Measurements from ENCODE around the gene SELENOW. TPM values are rescaled to one million over a fixed set of nuclear protein-coding genes. Genes with fewer than 3 reads are reported as not detected.

SELENOW gene
- total and polyA plus RNA-seq, 2 donors from 2014 or later = 254 to 530 TPM

DNA sequence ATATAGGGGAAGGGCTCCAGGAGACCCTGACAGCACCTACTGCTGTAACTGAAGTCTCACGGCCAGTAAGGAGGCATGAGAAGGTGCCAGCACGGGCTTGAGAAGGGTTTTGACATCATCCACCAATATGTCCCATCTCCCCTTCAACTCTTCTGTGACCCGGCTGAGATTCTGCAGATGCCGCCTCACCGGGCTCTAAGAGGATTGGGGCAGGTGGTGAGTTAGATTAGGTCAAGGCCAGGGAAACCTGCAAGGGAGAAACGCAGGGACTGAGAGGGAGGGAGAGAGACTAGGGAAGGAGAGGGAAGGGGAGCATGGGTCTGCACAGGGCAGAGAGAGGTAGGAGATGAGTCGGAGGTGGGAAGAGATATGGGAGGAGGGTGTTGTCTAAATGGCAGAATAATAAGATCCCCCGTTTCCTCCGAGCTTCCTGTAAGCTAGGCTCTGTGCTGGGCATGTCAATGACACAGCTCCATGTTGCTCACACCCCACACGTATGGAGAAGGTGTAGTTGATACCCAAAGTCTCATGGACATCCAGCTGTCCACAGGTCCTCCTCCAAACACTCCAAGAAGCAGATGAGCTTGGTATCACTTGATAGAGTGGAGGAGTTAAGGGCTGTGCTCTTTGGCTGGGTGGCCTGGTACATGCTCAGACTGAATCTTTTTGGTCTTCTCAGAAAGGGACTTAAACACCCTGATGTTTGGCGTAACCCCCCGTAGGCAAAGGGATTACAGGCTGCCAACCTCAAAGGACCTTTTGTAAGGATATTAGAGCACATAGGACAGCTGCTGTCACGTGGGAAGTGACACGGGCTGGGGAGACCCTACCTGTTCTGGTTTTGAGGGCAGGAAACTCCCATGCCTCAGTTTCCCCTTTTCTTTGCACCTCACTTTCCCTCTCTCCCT is 19.7 kb downstream of the SELENOW start:
- Histone ChIP-seq H3K36me3 (ENCODE audit: control insufficient read depth in 2 of 3, insufficient read depth in 3 of 3, low read length in 3 of 3) (no peaks in the 10 kb centered on the region), H3K27me3 (ENCODE audit: control insufficient read depth, insufficient read depth, low read length) (no peaks in the 10 kb centered on the region), H3K27ac (ENCODE audit: low read depth in 2 of 2, low read length in 2 of 2) (no peak overlapping the region), H3K4me1 (ENCODE audit: control insufficient read depth in 2 of 3, insufficient read depth in 2 of 3, low read depth in 1 of 3, low read length in 3 of 3) (no peaks in the 10 kb centered on the region), H3K9me3 (ENCODE audit: control insufficient read depth in 2 of 3, insufficient read depth in 1 of 3, low read length in 3 of 3) (no peaks in the 10 kb centered on the region), H3K9ac (ENCODE audit: low read length in 3 of 3) (no peak overlapping the region), H3K4me3 (ENCODE audit: low read length in 3 of 3) (no peak overlapping the region)
- TF ChIP-seq, protein P1, sequence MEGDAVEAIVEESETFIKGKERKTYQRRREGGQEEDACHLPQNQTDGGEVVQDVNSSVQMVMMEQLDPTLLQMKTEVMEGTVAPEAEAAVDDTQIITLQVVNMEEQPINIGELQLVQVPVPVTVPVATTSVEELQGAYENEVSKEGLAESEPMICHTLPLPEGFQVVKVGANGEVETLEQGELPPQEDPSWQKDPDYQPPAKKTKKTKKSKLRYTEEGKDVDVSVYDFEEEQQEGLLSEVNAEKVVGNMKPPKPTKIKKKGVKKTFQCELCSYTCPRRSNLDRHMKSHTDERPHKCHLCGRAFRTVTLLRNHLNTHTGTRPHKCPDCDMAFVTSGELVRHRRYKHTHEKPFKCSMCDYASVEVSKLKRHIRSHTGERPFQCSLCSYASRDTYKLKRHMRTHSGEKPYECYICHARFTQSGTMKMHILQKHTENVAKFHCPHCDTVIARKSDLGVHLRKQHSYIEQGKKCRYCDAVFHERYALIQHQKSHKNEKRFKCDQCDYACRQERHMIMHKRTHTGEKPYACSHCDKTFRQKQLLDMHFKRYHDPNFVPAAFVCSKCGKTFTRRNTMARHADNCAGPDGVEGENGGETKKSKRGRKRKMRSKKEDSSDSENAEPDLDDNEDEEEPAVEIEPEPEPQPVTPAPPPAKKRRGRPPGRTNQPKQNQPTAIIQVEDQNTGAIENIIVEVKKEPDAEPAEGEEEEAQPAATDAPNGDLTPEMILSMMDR (IDR thresholded peaks at IDR 0.05; ENCODE audit: borderline replicate concordance, extremely low read depth, insufficient read depth) = no peak
- intact Hi-C loops (cut with DNase I) = no loop called here
- FAIRE-seq (no peak), DNase-seq (no peak)

DNA sequence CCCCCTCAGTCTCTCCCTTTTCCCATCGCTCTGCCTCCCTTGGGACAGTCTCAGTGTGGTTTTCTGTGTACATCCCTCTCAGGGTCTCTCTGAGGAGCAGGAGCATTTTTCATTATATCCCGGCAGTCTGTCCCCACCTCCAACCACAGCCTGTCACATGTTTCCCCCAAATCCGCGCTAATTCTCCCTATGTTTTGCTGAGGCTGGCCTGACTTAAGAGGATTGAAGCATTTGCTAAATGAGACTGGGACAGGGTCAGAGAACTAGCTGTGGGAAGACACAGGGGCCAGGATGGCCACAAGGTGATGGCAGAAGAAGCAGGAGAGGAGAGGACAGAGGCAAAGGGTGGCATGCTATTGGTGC is 20.4 kb downstream of the SELENOW start:
- Histone ChIP-seq H3K4me3 (ENCODE audit: low read length in 3 of 3) (no peak overlapping the region), H3K27ac (ENCODE audit: low read depth in 2 of 2, low read length in 2 of 2) (no peak overlapping the region), H3K27me3 (ENCODE audit: control insufficient read depth, insufficient read depth, low read length) (no peaks in the 10 kb centered on the region), H3K9ac (ENCODE audit: low read length in 3 of 3) (no peak overlapping the region), H3K9me3 (ENCODE audit: control insufficient read depth in 2 of 3, insufficient read depth in 1 of 3, low read length in 3 of 3) (no peaks in the 10 kb centered on the region), H3K36me3 (ENCODE audit: control insufficient read depth in 2 of 3, insufficient read depth in 3 of 3, low read length in 3 of 3) (no peaks in the 10 kb centered on the region), H3K4me1 (ENCODE audit: control insufficient read depth in 2 of 3, insufficient read depth in 2 of 3, low read depth in 1 of 3, low read length in 3 of 3) (no peaks in the 10 kb centered on the region)
- FAIRE-seq = no peak
- TF ChIP-seq, protein P1 (IDR thresholded peaks at IDR 0.05; ENCODE audit: borderline replicate concordance, extremely low read depth, insufficient read depth) = no peak
- intact Hi-C loops (cut with DNase I) = no loop called here
- DNase-seq = no peak

DNA sequence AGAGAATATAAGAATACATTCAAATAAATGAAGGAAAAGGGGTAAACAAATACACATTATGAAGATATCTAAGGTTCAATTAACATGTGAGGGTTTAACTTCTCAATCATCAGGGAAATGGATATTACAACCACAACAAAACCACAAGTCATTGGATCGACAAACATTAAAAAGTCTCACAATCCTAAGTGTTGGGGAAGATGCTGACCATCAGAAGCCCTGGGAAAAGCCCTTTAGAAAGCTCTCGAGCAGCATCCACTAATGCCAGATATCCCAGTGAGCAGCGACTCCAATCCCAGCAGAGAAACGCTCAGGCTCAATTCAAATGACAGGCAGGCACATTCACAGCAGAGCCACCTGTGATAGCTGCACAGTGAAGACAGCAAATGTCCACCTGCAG is 22.8 kb downstream of the SELENOW start:
- H3K4me3 ChIP-seq (ENCODE audit: low read length in 3 of 3) = no peak overlapping the region
- DNase-seq (no peak), FAIRE-seq (no peak)
- H3K9ac ChIP-seq (ENCODE audit: low read length in 3 of 3) = no peak overlapping the region
- H3K9me3 ChIP-seq (ENCODE audit: control insufficient read depth in 2 of 3, insufficient read depth in 1 of 3, low read length in 3 of 3) = no peaks in the 10 kb centered on the region
- intact Hi-C loops (cut with DNase I) = no loop called here
- no peaks in the 10 kb centered on the region for H3K36me3 ChIP-seq (ENCODE audit: control insufficient read depth in 2 of 3, insufficient read depth in 3 of 3, low read length in 3 of 3)
- H3K4me1 ChIP-seq (ENCODE audit: control insufficient read depth in 2 of 3, insufficient read depth in 2 of 3, low read depth in 1 of 3, low read length in 3 of 3) = no peaks in the 10 kb centered on the region
- TF ChIP-seq, protein P1 (IDR thresholded peaks at IDR 0.05; ENCODE audit: borderline replicate concordance, extremely low read depth, insufficient read depth) = no peak
- no peak overlapping the region for H3K27ac ChIP-seq (ENCODE audit: low read depth in 2 of 2, low read length in 2 of 2)
- H3K27me3 ChIP-seq (ENCODE audit: control insufficient read depth, insufficient read depth, low read length) = no peaks in the 10 kb centered on the region

Data from kidney (tissue), 14 donors.